ENCODE data around the gene TCF4. TPM values are rescaled to one million over a fixed set of nuclear protein-coding genes. Genes with fewer than 3 reads are reported as not detected.

The TCF4 gene
- total RNA-seq, 1 donor from 2014 or later, result 115 TPM

DNA sequence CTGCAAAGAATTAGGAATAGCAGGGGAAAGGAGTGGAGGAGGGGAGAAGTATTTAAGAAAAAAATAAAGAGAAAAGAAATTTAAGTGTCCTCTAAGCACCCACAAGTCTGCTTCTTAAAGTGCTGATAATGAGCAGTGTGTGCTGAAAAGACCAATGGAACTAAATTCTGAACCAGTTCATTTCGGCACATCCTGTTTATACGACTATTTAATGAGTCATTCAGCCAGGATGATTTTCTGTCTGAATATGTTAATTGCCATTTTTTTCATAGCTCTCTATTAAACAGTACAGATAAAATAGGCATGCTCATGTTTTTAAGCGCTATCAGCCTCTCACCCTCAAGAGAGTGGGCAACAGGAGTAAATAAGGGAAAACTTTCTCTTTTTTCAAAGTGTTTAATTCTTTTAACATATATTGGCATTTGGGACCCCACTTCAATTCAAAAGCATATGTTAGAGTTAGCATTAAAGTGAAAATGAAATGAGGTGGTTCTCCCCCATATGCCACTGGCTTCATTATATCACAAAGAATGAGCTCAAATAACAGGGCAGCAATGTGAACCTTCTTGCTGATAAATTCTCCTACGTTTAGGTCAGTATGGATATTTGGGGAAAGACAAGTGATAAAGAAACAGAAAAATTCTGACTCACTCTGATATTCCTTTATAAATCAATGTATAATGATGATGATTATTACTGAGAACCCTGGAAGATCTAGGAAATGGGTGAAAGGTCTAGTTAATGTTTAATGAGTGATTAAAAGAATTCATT lies 87.5 kb downstream of the TCF4 start:
- Mint-ChIP-seq H3K4me1 (ENCODE audit: low read depth, unreplicated experiment) (peaks cover 39% of the 10 kb centered on the region), H3K4me3 (ENCODE audit: unreplicated experiment) (no peak overlapping the region), H3K36me3 (ENCODE audit: low read depth, unreplicated experiment) (peaks cover 3% of the 10 kb centered on the region), H3K27ac (ENCODE audit: unreplicated experiment) (peak overlapping the region; percentile 90), H3K27me3 (ENCODE audit: low read depth, unreplicated experiment) (no peaks in the 10 kb centered on the region), H3K9me3 (ENCODE audit: unreplicated experiment) (no peaks in the 10 kb centered on the region)
- DNase-seq (ENCODE audit: low read depth) (peak; percentile 97), FAIRE-seq (peak; percentile 98)
- H3K4me1 ChIP-seq (ENCODE audit: insufficient read depth, low read length), result peaks cover 48% of the 10 kb centered on the region
- no peaks in the 10 kb centered on the region for H3K36me3 ChIP-seq (ENCODE audit: insufficient read depth, low read length)
- peak overlapping the region; percentile 76 for H3K4me2 ChIP-seq (ENCODE audit: low read length)
- no peaks in the 10 kb centered on the region for H3K27me3 ChIP-seq (ENCODE audit: insufficient read depth, low read length)
- peak overlapping the region; percentile 4 for H3K4me3 ChIP-seq (ENCODE audit: insufficient read depth, low read depth, low read length)
- no peak overlapping the region for H2AFZ ChIP-seq (ENCODE audit: low read depth, low read length)
- H4K20me1 ChIP-seq (ENCODE audit: insufficient read depth, low read length), result no peaks in the 10 kb centered on the region
- H3K9ac ChIP-seq (ENCODE audit: low read length), result peak overlapping the region; percentile 80
- H3K9me3 ChIP-seq (ENCODE audit: insufficient read depth, low read depth, low read length), result no peaks in the 10 kb centered on the region
- H3K27ac ChIP-seq (ENCODE audit: low read depth, low read length), result peak overlapping the region; percentile 91
- peaks cover 74% of the 10 kb centered on the region for H3K79me2 ChIP-seq (ENCODE audit: insufficient read depth, low read length)
- TF ChIP-seq CTCF (IDR thresholded peaks at IDR 0.05; ENCODE audit: insufficient read depth, low read depth, low read length) (no peak), EZH2 (IDR thresholded peaks at IDR 0.05; ENCODE audit: insufficient read depth, low read length) (no peak)

DNA sequence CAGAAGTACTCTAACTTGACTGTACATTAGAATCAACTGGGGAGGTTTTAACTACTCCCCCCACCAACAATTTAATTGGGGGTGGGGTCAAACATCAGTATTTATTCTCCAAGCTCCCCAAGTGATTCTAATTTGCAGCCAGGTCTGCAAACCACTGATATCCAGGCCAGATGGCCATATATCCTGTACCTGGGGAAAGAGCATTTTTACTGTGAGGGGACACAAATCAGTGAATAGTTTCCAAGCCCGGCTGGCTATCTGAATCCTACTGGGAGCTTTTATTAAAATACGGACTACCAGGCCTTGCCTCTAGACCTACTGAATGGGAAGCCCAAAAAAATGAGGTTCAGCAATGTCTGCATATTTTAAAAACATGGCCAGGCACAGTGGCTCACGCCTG lies 88.5 kb downstream of the TCF4 start:
- Mint-ChIP-seq H3K4me1 (ENCODE audit: low read depth, unreplicated experiment) (peaks cover 44% of the 10 kb centered on the region), H3K9me3 (ENCODE audit: unreplicated experiment) (no peaks in the 10 kb centered on the region), H3K4me3 (ENCODE audit: unreplicated experiment) (no peak overlapping the region), H3K27ac (ENCODE audit: unreplicated experiment) (no peak overlapping the region), H3K27me3 (ENCODE audit: low read depth, unreplicated experiment) (no peaks in the 10 kb centered on the region), H3K36me3 (ENCODE audit: low read depth, unreplicated experiment) (peaks cover 3% of the 10 kb centered on the region)
- H3K79me2 ChIP-seq (ENCODE audit: insufficient read depth, low read length), result peaks cover 66% of the 10 kb centered on the region
- H3K27me3 ChIP-seq (ENCODE audit: insufficient read depth, low read length), result no peaks in the 10 kb centered on the region
- no peaks in the 10 kb centered on the region for H4K20me1 ChIP-seq (ENCODE audit: insufficient read depth, low read length)
- no peak overlapping the region for H2AFZ ChIP-seq (ENCODE audit: low read depth, low read length)
- no peak overlapping the region for H3K4me2 ChIP-seq (ENCODE audit: low read length)
- peak overlapping the region; percentile 91 for H3K27ac ChIP-seq (ENCODE audit: low read depth, low read length)
- H3K9me3 ChIP-seq (ENCODE audit: insufficient read depth, low read depth, low read length), result no peaks in the 10 kb centered on the region
- TF ChIP-seq CTCF (IDR thresholded peaks at IDR 0.05; ENCODE audit: insufficient read depth, low read depth, low read length) (no peak), EZH2 (IDR thresholded peaks at IDR 0.05; ENCODE audit: insufficient read depth, low read length) (no peak)
- H3K4me1 ChIP-seq (ENCODE audit: insufficient read depth, low read length), result peaks cover 58% of the 10 kb centered on the region
- no peak overlapping the region for H3K4me3 ChIP-seq (ENCODE audit: insufficient read depth, low read depth, low read length)
- DNase-seq (ENCODE audit: low read depth) (no peak), FAIRE-seq (no peak)
- H3K9ac ChIP-seq (ENCODE audit: low read length), result peak overlapping the region; percentile 80
- no peaks in the 10 kb centered on the region for H3K36me3 ChIP-seq (ENCODE audit: insufficient read depth, low read length)

GRCh38 chr18:55497825-55498403 lies 90.1 kb downstream of the TCF4 start:
- peaks cover 3% of the 10 kb centered on the region for H3K36me3 Mint-ChIP-seq (ENCODE audit: low read depth, unreplicated experiment)
- Histone ChIP-seq H3K27ac (ENCODE audit: low read depth, low read length) (no peak overlapping the region), H3K4me1 (ENCODE audit: insufficient read depth, low read length) (peaks cover 55% of the 10 kb centered on the region), H3K9ac (ENCODE audit: low read length) (no peak overlapping the region), H2AFZ (ENCODE audit: low read depth, low read length) (no peak overlapping the region), H3K79me2 (ENCODE audit: insufficient read depth, low read length) (peaks cover 64% of the 10 kb centered on the region), H3K36me3 (ENCODE audit: insufficient read depth, low read length) (no peaks in the 10 kb centered on the region), H3K27me3 (ENCODE audit: insufficient read depth, low read length) (no peaks in the 10 kb centered on the region), H3K9me3 (ENCODE audit: insufficient read depth, low read depth, low read length) (no peaks in the 10 kb centered on the region), H3K4me2 (ENCODE audit: low read length) (no peak overlapping the region), H3K4me3 (ENCODE audit: insufficient read depth, low read depth, low read length) (no peak overlapping the region), H4K20me1 (ENCODE audit: insufficient read depth, low read length) (no peaks in the 10 kb centered on the region)
- no peak for FAIRE-seq
- no peaks in the 10 kb centered on the region for H3K9me3 Mint-ChIP-seq (ENCODE audit: unreplicated experiment)
- H3K4me1 Mint-ChIP-seq (ENCODE audit: low read depth, unreplicated experiment), result peaks cover 41% of the 10 kb centered on the region
- no peak overlapping the region for H3K4me3 Mint-ChIP-seq (ENCODE audit: unreplicated experiment)
- no peaks in the 10 kb centered on the region for H3K27me3 Mint-ChIP-seq (ENCODE audit: low read depth, unreplicated experiment)
- no peak for DNase-seq (ENCODE audit: low read depth)
- TF ChIP-seq CTCF (IDR thresholded peaks at IDR 0.05; ENCODE audit: insufficient read depth, low read depth, low read length) (no peak), EZH2 (IDR thresholded peaks at IDR 0.05; ENCODE audit: insufficient read depth, low read length) (no peak)
- no peak overlapping the region for H3K27ac Mint-ChIP-seq (ENCODE audit: unreplicated experiment)
